HepG2 (cell line): ENCODE measurements around the gene FGF18. TPM values are rescaled to one million over a fixed set of nuclear protein-coding genes. Genes with fewer than 3 reads are reported as not detected.

Source experiments
- ATAC-seq: fragments of 200-7000 bp; cut with Tn5 transposase; 3 replicates; pipeline ENCODE4 v1.9.1; 2020; ENCODE audit warnings: mild to moderate bottlenecking, moderate library complexity
- Bru-seq: library from RNA; stranded (reverse); fragments of 400-500 nt; gene quantifications from one replicate; lab custom pipeline; 2021; lab: Mats Ljungman, UMichigan
- BruChase-seq, 2 experiments: library from RNA; stranded (reverse); fragments of 400-500 nt; gene quantifications; one replicate each; lab custom pipeline; 2021; lab: Mats Ljungman, UMichigan
- BruUV-seq: library from RNA; stranded (reverse); fragments of 400-500 nt; replicated peaks from 2 replicates; lab custom pipeline; 2021; lab: Mats Ljungman, UMichigan
- CTCF ChIA-PET: fragments of 300-600 bp; formaldehyde crosslinking; extraction: SDS; loops from one replicate; lab custom pipeline; 2021; ENCODE audit warnings: low total read pairs, inconsistent platforms, low intra/inter-chr PET ratio; lab: Yijun Ruan, JAX
- POLR2A ChIA-PET: fragments of 350-600 bp; sonication (Branson Sonifier 250); formaldehyde crosslinking; loops from one replicate; lab custom pipeline; 2020; ENCODE audit warnings: antibody characterized with exemption, inconsistent platforms; lab: Yijun Ruan, JAX
- DNase-seq: peaks from one replicate; pipeline ENCODE4 v3.0.0-alpha.2; 2015; ENCODE audit warnings: low spot score
- FAIRE-seq: peaks from 3 replicates; lab custom pipeline; 2011; peaks lifted over from hg19 to GRCh38; lab: Jason Lieb, UNC
- H2AFZ ChIP-seq: one replicate; pipeline ENCODE4 v1.6.1; 2011; ENCODE audit warnings: low read length, inconsistent platforms
- H3K27ac ChIP-seq: fragments of 300-600 bp; 3 replicates; pipeline ENCODE4 v1.8.0; 2011; ENCODE audit warnings: mixed run types, mild to moderate bottlenecking, mixed read lengths, low read length, inconsistent platforms; ENCODE audit not compliant: insufficient read depth; ENCODE audit errors: extremely low read length
- H3K27me3 ChIP-seq, 2 experiments: fragments of 200-600 bp in 1 of 2; 2 replicates in 1 of 2; 3 replicates in 1 of 2; pipeline versions ENCODE4 v1.6.0 to v1.8.0; 2011; ENCODE audit warnings: low read length in 2 of 2, mild to moderate bottlenecking in 2 of 2, moderate library complexity in 2 of 2, inconsistent platforms in 1 of 2; ENCODE audit not compliant: insufficient read depth in 2 of 2, control insufficient read depth in 1 of 2
- H3K36me3 ChIP-seq, 2 experiments: fragments of 200-600 bp in 1 of 2; replicated peaks in 1 of 2; 2 replicates in 1 of 2; 3 replicates in 1 of 2; pipeline versions ENCODE4 v1.5.1 to v1.8.0; 2011; ENCODE audit warnings: low read length in 2 of 2, inconsistent platforms in 1 of 2; ENCODE audit not compliant: insufficient read depth in 2 of 2, control insufficient read depth in 1 of 2
- H3K4me1 ChIP-seq: 2 replicates; pipeline ENCODE4 v1.5.1; 2012; ENCODE audit warnings: low read length, inconsistent platforms; ENCODE audit not compliant: insufficient read depth
- H3K4me2 ChIP-seq: 2 replicates; pipeline ENCODE4 v1.6.0; 2011; ENCODE audit warnings: low read depth, low read length, inconsistent platforms
- H3K4me3 ChIP-seq, 3 experiments: fragments of 200-600 bp in 1 of 3; sonication (generic), shearing (Covaris generic) in 1 of 3; replicated peaks in 1 of 3; 2 replicates each; pipeline ENCODE4 v1.5.1; 2011 to 2016; ENCODE audit warnings: low read length in 3 of 3, inconsistent platforms in 2 of 3, low read depth in 2 of 3, mild to moderate bottlenecking in 2 of 3, control low read depth in 1 of 3, mixed read lengths in 1 of 3; ENCODE audit not compliant: insufficient read depth in 1 of 3
- H3K79me2 ChIP-seq: one replicate; pipeline ENCODE4 v1.6.1; 2011; ENCODE audit warnings: low read length, inconsistent platforms; ENCODE audit not compliant: insufficient read depth
- H3K9ac ChIP-seq: 2 replicates; pipeline ENCODE4 v1.6.0; 2011; ENCODE audit warnings: mild to moderate bottlenecking, low read depth, low read length, inconsistent platforms; ENCODE audit not compliant: insufficient read depth
- H3K9me3 ChIP-seq: 2 replicates; pipeline ENCODE4 v1.5.1; 2012; ENCODE audit warnings: mild to moderate bottlenecking, low read length
- H4K20me1 ChIP-seq: 2 replicates; pipeline ENCODE4 v1.6.0; 2011; ENCODE audit warnings: inconsistent platforms, mild to moderate bottlenecking, low read length, moderate library complexity; ENCODE audit not compliant: insufficient read depth
- ARNT2 ChIP-seq: sonication (generic); formaldehyde crosslinking; IDR thresholded peaks from 2 replicates; pipeline ENCODE4 v1.8.0; 2022; ENCODE audit warnings: mild to moderate bottlenecking, low read depth, missing genetic modification reagents, moderate library complexity
- ASH2L ChIP-seq: fragments of 300-600, 200-600 bp; sonication (generic); IDR thresholded peaks from 2 replicates; pipeline ENCODE4 v1.7.0; 2017; ENCODE audit warnings: low read depth, mild to moderate bottlenecking, moderate library complexity, mixed read lengths, low read length; ENCODE audit not compliant: insufficient read length
- CBFB ChIP-seq: sonication (generic); formaldehyde crosslinking; IDR thresholded peaks from 2 replicates; pipeline ENCODE4 v1.4.0; 2020; ENCODE audit warnings: missing genetic modification reagents
- FOXJ3 ChIP-seq: sonication (generic); formaldehyde crosslinking; IDR thresholded peaks from 2 replicates; pipeline ENCODE4 v1.4.0; 2020; ENCODE audit warnings: missing genetic modification reagents, mild to moderate bottlenecking, borderline replicate concordance
- SP2 ChIP-seq: sonication (generic); formaldehyde crosslinking; IDR thresholded peaks from 2 replicates; pipeline ENCODE4 v1.5.1; 2020; ENCODE audit warnings: mild to moderate bottlenecking, missing genetic modification reagents
- ZNF143 ChIP-seq: sonication (generic); formaldehyde crosslinking; IDR thresholded peaks from 2 replicates; pipeline ENCODE4 v1.4.0; 2020; ENCODE audit warnings: missing genetic modification reagents
- ZNF350 ChIP-seq: sonication (generic); formaldehyde crosslinking; IDR thresholded peaks from 2 replicates; pipeline ENCODE4 v1.4.0; 2020; ENCODE audit warnings: mild to moderate bottlenecking, low read depth, missing genetic modification reagents, borderline replicate concordance
- ZSCAN20 ChIP-seq: sonication (generic); formaldehyde crosslinking; IDR thresholded peaks from 2 replicates; pipeline ENCODE4 v1.4.0; 2020; ENCODE audit warnings: missing genetic modification reagents, mild to moderate bottlenecking, borderline replicate concordance
- WGBS: methylation state at CpG from one replicate; pipeline ENCODE4 v1.1.6; 2017; ENCODE audit warnings: low lambda C conversion rate; 5-methylcytosine and 5-hydroxymethylcytosine counted together
- in situ Hi-C: cut with HindIII; loops from 2 replicates; pipeline ENCODE4 v1.10.0; 2017; ENCODE audit warnings: low pct_unique_long_range_greater_than_20kb; ENCODE audit not compliant: extremely low pct_ligation_motif_present
- intact Hi-C: fragments of 100-400 bp; cut with micrococcal nuclease; formaldehyde crosslinking; loops from one replicate; pipeline ENCODE4 v1.10.0; 2022; ENCODE audit not compliant: unreplicated experiment
- long read RNA-seq, 2 experiments: library from RNA in 1 of 2; library from polyadenylated mRNA in 1 of 2; stranded (forward) in 1 of 2; unstranded in 1 of 2; transcript quantifications; one replicate each; pipeline ENCODE4 v2.0.0, GENCODE V29; 2019 to 2022
- polyA minus RNA-seq, 3 experiments: library from RNA; depleted of rRNA, polyadenylated mRNA; stranded (reverse); fragments of >200 nt; gene quantifications; 2 replicates each; pipeline ENCODE4 v1.2.3, GENCODE V29; 2011; ENCODE audit warnings: low replicate concordance in 1 of 3
- polyA plus RNA-seq, 8 experiments: library from polyadenylated mRNA; depleted of rRNA in 3 of 8; stranded (reverse) in 7 of 8; unstranded in 1 of 8; fragments of >200 nt; fragmentation: Illumina TruSeq in 4 of 8; extraction: Trizol in 4 of 8; gene quantifications; 2 replicates each; pipeline versions ENCODE4 v1.2.1 to v1.2.3, GENCODE V29; 2011 to 2016; ENCODE audit warnings: low read depth in 4 of 8, missing spikeins in 1 of 8, mixed read lengths in 1 of 8; ENCODE audit not compliant: insufficient read depth in 1 of 8
- total RNA-seq, 5 experiments: library from RNA; depleted of rRNA; stranded (reverse); fragments of >200 nt; fragmentation: Illumina TruSeq; extraction: Trizol; gene quantifications; 2 replicates each; pipeline ENCODE4 v1.2.3, GENCODE V29; 2016; ENCODE audit warnings: low read depth in 1 of 5
- TF ChIP-seq, protein P1 (sequence below): sonication (generic); formaldehyde crosslinking; conservative IDR thresholded peaks from 2 replicates; pipeline ENCODE4 v1.4.0; 2020; ENCODE audit warnings: mild to moderate bottlenecking, missing genetic modification reagents, moderate library complexity
- TF ChIP-seq, protein P2 (sequence below): sonication (generic); formaldehyde crosslinking; IDR thresholded peaks from 2 replicates; pipeline ENCODE4 v1.4.0; 2020; ENCODE audit warnings: missing genetic modification reagents

Gene FGF18, protein sequence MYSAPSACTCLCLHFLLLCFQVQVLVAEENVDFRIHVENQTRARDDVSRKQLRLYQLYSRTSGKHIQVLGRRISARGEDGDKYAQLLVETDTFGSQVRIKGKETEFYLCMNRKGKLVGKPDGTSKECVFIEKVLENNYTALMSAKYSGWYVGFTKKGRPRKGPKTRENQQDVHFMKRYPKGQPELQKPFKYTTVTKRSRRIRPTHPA
- total RNA-seq (2016; rRNA removed; fragmentation: Illumina TruSeq; extraction: Trizol): not detected in 2 replicates
- total RNA-seq (2016; cell fraction: cytosol; rRNA removed; fragmentation: Illumina TruSeq; extraction: Trizol; ENCODE audit: low read depth): not detected in 2 replicates
- total RNA-seq (2016; cell fraction: insoluble cytoplasmic fraction; rRNA removed; fragmentation: Illumina TruSeq; extraction: Trizol): not detected in 2 replicates
- not detected in 2 replicates for total RNA-seq (2016; cell fraction: membrane; rRNA removed; fragmentation: Illumina TruSeq; extraction: Trizol)
- total RNA-seq (2016; cell fraction: nucleus; rRNA removed; fragmentation: Illumina TruSeq; extraction: Trizol): not detected in 2 replicates
- 0.04 TPM in 1 of 2 replicates, not detected in the other for polyA plus RNA-seq (2011; rRNA removed)
- polyA plus RNA-seq (2011; cell fraction: cytosol; rRNA removed): not detected in 2 replicates
- 0.05 and 0.24 TPM in 2 replicates for polyA plus RNA-seq (2011; cell fraction: nucleus; rRNA removed)
- polyA plus RNA-seq (2012): 0.08 TPM in 1 of 2 replicates, not detected in the other
- 0.06 TPM in 1 of 2 replicates, not detected in the other for polyA plus RNA-seq (2016; cell fraction: cytosol; fragmentation: Illumina TruSeq; extraction: Trizol; ENCODE audit: low read depth)
- not detected in 2 replicates for polyA plus RNA-seq (2016; cell fraction: insoluble cytoplasmic fraction; fragmentation: Illumina TruSeq; extraction: Trizol; ENCODE audit: low read depth)
- polyA plus RNA-seq (2016; cell fraction: membrane; fragmentation: Illumina TruSeq; extraction: Trizol; ENCODE audit: low read depth): 0.09 TPM in 1 of 2 replicates, not detected in the other
- not detected in 2 replicates for polyA plus RNA-seq (2016; cell fraction: nucleus; fragmentation: Illumina TruSeq; extraction: Trizol; ENCODE audit: insufficient read depth, low read depth)
- polyA minus RNA-seq (2011; rRNA and poly(A)+ RNA removed; ENCODE audit: low replicate concordance): not detected in 2 replicates
- not detected in 2 replicates for polyA minus RNA-seq (2011; cell fraction: cytosol; rRNA and poly(A)+ RNA removed)
- not detected in 2 replicates for polyA minus RNA-seq (2011; cell fraction: nucleus; rRNA and poly(A)+ RNA removed)
- percentile 54 among the genes with signal in this experiment for Bru-seq, nascent RNA
- BruChase-seq, experiment 1, labeled RNA remaining after a 6-hour chase: percentile 52 among the genes with signal in this experiment
- percentile 63 among the genes with signal in this experiment for BruChase-seq, experiment 2, labeled RNA remaining after a 2-hour chase
- long read RNA-seq, experiment 1: 0 reads
- long read RNA-seq, experiment 2: 0 reads

DNA sequence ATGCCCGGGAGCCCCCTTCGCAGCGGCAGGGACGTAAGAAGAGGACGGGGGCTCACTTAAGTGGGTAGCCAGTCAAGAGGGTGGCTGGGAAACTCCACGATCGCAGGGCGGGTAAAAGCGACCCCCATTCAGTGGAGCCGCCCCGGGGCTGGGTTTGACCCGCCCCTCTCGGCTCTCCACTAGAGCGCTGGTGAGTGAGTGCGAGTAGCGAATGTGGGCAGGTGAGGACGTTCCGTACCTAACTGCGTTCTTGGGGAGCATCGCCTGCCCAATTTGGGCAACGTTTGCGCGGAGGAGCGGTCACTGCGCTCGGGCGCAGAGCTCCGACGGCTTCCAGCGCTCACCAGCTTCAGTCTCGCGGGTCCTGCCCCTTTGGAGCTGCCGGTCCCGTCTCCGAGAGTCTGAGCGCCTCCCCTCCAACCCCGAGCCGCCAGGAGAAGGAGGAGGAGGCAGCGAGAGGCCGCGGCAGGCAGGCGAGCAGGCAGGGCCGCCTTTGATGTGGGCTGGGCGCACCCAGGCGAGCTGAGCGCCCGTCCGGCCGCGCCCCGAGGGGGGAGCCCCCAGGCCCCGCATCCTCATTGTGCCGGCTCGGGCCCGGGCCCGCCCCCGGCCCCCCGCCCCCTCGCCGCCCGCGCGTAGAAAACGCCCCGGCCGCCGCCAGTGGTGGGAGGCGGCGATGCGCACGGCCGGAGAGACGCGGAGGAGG is at the start of gene FGF18:
FGF18 (plus strand) TSS at position 666 of the 706 bp plus-strand sequence. CDS start 553 bp downstream, outside the sequence.
- ChIA-PET CTCF (interaction anchor here (1.6 kb wide), 1 partner anchor 489 kb away, joined by 12 read pairs; no protein-coding TSS in a partner anchor), POLR2A (interaction anchor here (0.8 to 2.4 kb wide), 3 partner anchors 23 to 588 kb away, joined by 3 to 13 read pairs (median 4); partner anchors contain the start of genes FBXW11 and NPM1)
- intact Hi-C loops: loop anchor here (2.0 to 5.0 kb wide), 2 partner anchors 440 to 623 kb away; no protein-coding TSS in a partner anchor
- Histone ChIP-seq H3K4me2 (peak within 1 kb of the TSS; percentile 84), H3K27ac (no peak within 1 kb of the TSS), H3K79me2 (no peaks in the 10 kb centered on the region), H3K36me3 (no peaks in the 10 kb centered on the region), H3K4me3 (peak within 1 kb of the TSS; percentile 41 to 69 (median 51); a peak in 5 of 6 replicates), H4K20me1 (peaks cover 16% of the 10 kb centered on the region), H2AFZ (no peak within 1 kb of the TSS), H3K9me3 (no peaks in the 10 kb centered on the region), H3K27me3 (peaks cover 0 to 23% of the 10 kb centered on the region in 2 experiments; a peak in 4 of 5 replicates), H3K9ac (no peak within 1 kb of the TSS), H3K4me1 (peaks cover 11% of the 10 kb centered on the region)
- ATAC-seq (peak; percentile 38), DNase-seq (peak; percentile 56), FAIRE-seq (no peak)
- BruUV-seq: no TSS peak
- 0% methylated on average over 1 of the region's 74 CpGs for WGBS
- in situ Hi-C loops: loop anchor here (5.0 kb wide), 3 partner anchors 433 to 623 kb away; no protein-coding TSS in a partner anchor
- peak; percentile 56; the same call in 1 of the 2 replicates for TF ChIP-seq CBFB
- TF ChIP-seq SP2: no peak
- 0 out of 2 replicates have a peak, but pooled peaks have one; percentile 38 for TF ChIP-seq ARNT2 (CRISPR knock-in tag)
- TF ChIP-seq ZNF350 (CRISPR knock-in tag): peak; percentile 23; the same call in 1 of the 2 replicates
- peak; percentile 15 for TF ChIP-seq ASH2L
- peak; percentile 77; the same call in 1 of the 2 replicates for TF ChIP-seq ZSCAN20
- TF ChIP-seq, protein P1, sequence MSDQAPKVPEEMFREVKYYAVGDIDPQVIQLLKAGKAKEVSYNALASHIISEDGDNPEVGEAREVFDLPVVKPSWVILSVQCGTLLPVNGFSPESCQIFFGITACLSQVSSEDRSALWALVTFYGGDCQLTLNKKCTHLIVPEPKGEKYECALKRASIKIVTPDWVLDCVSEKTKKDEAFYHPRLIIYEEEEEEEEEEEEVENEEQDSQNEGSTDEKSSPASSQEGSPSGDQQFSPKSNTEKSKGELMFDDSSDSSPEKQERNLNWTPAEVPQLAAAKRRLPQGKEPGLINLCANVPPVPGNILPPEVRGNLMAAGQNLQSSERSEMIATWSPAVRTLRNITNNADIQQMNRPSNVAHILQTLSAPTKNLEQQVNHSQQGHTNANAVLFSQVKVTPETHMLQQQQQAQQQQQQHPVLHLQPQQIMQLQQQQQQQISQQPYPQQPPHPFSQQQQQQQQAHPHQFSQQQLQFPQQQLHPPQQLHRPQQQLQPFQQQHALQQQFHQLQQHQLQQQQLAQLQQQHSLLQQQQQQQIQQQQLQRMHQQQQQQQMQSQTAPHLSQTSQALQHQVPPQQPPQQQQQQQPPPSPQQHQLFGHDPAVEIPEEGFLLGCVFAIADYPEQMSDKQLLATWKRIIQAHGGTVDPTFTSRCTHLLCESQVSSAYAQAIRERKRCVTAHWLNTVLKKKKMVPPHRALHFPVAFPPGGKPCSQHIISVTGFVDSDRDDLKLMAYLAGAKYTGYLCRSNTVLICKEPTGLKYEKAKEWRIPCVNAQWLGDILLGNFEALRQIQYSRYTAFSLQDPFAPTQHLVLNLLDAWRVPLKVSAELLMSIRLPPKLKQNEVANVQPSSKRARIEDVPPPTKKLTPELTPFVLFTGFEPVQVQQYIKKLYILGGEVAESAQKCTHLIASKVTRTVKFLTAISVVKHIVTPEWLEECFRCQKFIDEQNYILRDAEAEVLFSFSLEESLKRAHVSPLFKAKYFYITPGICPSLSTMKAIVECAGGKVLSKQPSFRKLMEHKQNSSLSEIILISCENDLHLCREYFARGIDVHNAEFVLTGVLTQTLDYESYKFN: 0 out of 2 replicates have a peak, but pooled peaks have one; percentile 4
- TF ChIP-seq FOXJ3: no peak
- TF ChIP-seq, protein P2, sequence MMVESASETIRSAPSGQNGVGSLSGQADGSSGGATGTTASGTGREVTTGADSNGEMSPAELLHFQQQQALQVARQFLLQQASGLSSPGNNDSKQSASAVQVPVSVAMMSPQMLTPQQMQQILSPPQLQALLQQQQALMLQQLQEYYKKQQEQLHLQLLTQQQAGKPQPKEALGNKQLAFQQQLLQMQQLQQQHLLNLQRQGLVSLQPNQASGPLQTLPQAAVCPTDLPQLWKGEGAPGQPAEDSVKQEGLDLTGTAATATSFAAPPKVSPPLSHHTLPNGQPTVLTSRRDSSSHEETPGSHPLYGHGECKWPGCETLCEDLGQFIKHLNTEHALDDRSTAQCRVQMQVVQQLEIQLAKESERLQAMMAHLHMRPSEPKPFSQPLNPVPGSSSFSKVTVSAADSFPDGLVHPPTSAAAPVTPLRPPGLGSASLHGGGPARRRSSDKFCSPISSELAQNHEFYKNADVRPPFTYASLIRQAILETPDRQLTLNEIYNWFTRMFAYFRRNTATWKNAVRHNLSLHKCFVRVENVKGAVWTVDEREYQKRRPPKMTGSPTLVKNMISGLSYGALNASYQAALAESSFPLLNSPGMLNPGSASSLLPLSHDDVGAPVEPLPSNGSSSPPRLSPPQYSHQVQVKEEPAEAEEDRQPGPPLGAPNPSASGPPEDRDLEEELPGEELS (CRISPR knock-in tag): 0 out of 2 replicates have a peak, but pooled peaks have one; percentile 5
- no peak for TF ChIP-seq ZNF143 (CRISPR knock-in tag)
